Endothelial cell of umbilical vein (primary cell): ENCODE results near the gene ADGRL3. TPM values are rescaled to one million over a fixed set of nuclear protein-coding genes. Genes with fewer than 3 reads are reported as not detected.

Experiments
- BruUV-seq: library from RNA; stranded (reverse); fragments of 400-500 nt; replicated peaks from 2 replicates; lab custom pipeline; 2021; lab: Mats Ljungman, UMichigan
- CTCF ChIA-PET: fragments of 300-600, 350-600 bp; sonication (Branson Sonifier 250); formaldehyde crosslinking; loops from one replicate; lab custom pipeline; 2021; ENCODE audit warnings: antibody characterized with exemption, inconsistent platforms; lab: Charles Lee
- POLR2A ChIA-PET: fragments of 300-600, 350-600 bp; sonication (Branson Sonifier 250); formaldehyde crosslinking; loops from one replicate; lab custom pipeline; 2021; ENCODE audit warnings: antibody characterized with exemption, inconsistent platforms; lab: Charles Lee
- DNase-seq: peaks from one replicate; pipeline ENCODE4 v3.0.0-alpha.2; 2011; ENCODE audit warnings: low read depth, low spot score
- FAIRE-seq: peaks from 2 replicates; lab custom pipeline; 2011; peaks lifted over from hg19 to GRCh38; lab: Jason Lieb, UNC
- H2AFZ ChIP-seq: 2 replicates; pipeline ENCODE4 v1.6.0; 2012; ENCODE audit warnings: low read depth, low read length, control low read depth, inconsistent platforms
- H3K27ac ChIP-seq: 2 replicates; pipeline ENCODE4 v1.5.1; 2011; ENCODE audit warnings: low read depth, mild to moderate bottlenecking, control low read depth, low read length, moderate library complexity; ENCODE audit not compliant: insufficient read depth
- H3K27me3 ChIP-seq, 2 experiments: 2 replicates each; pipeline versions ENCODE4 v1.6.0 to v1.6.1; 2011; ENCODE audit warnings: low read length in 2 of 2, mixed read lengths in 1 of 2; ENCODE audit not compliant: control insufficient read depth in 2 of 2, insufficient read depth in 2 of 2
- H3K36me3 ChIP-seq, 2 experiments: 2 replicates in 1 of 2; 3 replicates in 1 of 2; pipeline ENCODE4 v1.5.1; 2011; ENCODE audit warnings: low read length in 2 of 2, mild to moderate bottlenecking in 1 of 2, moderate library complexity in 1 of 2; ENCODE audit not compliant: control insufficient read depth in 2 of 2, insufficient read depth in 2 of 2; ENCODE audit errors: extremely low read depth in 1 of 2
- H3K4me1 ChIP-seq: 3 replicates; pipeline ENCODE4 v1.5.1; 2011; ENCODE audit warnings: mild to moderate bottlenecking, low read length; ENCODE audit not compliant: control insufficient read depth, insufficient read depth; ENCODE audit errors: extremely low read depth
- H3K4me2 ChIP-seq: 2 replicates; pipeline ENCODE4 v1.6.1; 2011; ENCODE audit warnings: low read length, control low read depth, mixed read lengths; ENCODE audit not compliant: insufficient read depth
- H3K4me3 ChIP-seq, 3 experiments: fragments of 200-600 bp in 1 of 3; sonication (generic), shearing (Covaris generic) in 1 of 3; replicated peaks in 1 of 3; 2 replicates each; pipeline ENCODE4 v1.5.1; 2011 to 2016; ENCODE audit warnings: control low read depth in 3 of 3, low read length in 3 of 3, mild to moderate bottlenecking in 2 of 3, inconsistent platforms in 1 of 3, low read depth in 1 of 3, moderate library complexity in 1 of 3; ENCODE audit not compliant: insufficient read depth in 1 of 3
- H3K79me2 ChIP-seq: 2 replicates; pipeline ENCODE4 v1.6.0; 2012; ENCODE audit warnings: low read length, inconsistent platforms; ENCODE audit not compliant: control insufficient read depth, insufficient read depth
- H3K9ac ChIP-seq: replicated peaks from 2 replicates; pipeline ENCODE3; 2011; ENCODE audit warnings: low read length, control low read depth; ENCODE audit not compliant: insufficient read depth; ENCODE audit errors: extremely low read depth
- H3K9me1 ChIP-seq: replicated peaks from 3 replicates; pipeline ENCODE4 v1.6.0; 2011; ENCODE audit warnings: mild to moderate bottlenecking, low read length; ENCODE audit not compliant: control insufficient read depth, insufficient read depth; ENCODE audit errors: extremely low read depth
- H3K9me3 ChIP-seq: replicated peaks from 2 replicates; pipeline ENCODE4 v1.5.1; 2012; ENCODE audit warnings: low read length, inconsistent platforms; ENCODE audit not compliant: control insufficient read depth, insufficient read depth
- H4K20me1 ChIP-seq: replicated peaks from 2 replicates; pipeline ENCODE3; 2011; ENCODE audit warnings: mild to moderate bottlenecking, low read length; ENCODE audit not compliant: control insufficient read depth, insufficient read depth; ENCODE audit errors: extremely low read depth
- EZH2 ChIP-seq: IDR thresholded peaks from 2 replicates; pipeline ENCODE4 v1.6.1; 2012; ENCODE audit warnings: borderline replicate concordance, low read depth, mild to moderate bottlenecking, moderate library complexity, low read length, inconsistent platforms; ENCODE audit not compliant: severe bottlenecking
- FOS ChIP-seq: IDR thresholded peaks from 2 replicates; pipeline ENCODE4 v1.6.1; 2011; ENCODE audit warnings: mild to moderate bottlenecking, low read length, moderate library complexity, borderline replicate concordance; ENCODE audit not compliant: insufficient read depth
- GATA2 ChIP-seq: IDR thresholded peaks from 2 replicates; pipeline ENCODE4 v1.7.0; 2011; ENCODE audit warnings: low read depth, mild to moderate bottlenecking, moderate library complexity, mixed read lengths, low read length; ENCODE audit not compliant: insufficient read length, insufficient read depth
- JUN ChIP-seq: IDR thresholded peaks from 2 replicates; pipeline ENCODE4 v1.6.1; 2011; ENCODE audit warnings: borderline replicate concordance, low read depth; ENCODE audit not compliant: insufficient read length, insufficient read depth
- MYC ChIP-seq: IDR thresholded peaks from one replicate; pipeline ENCODE4 v1.6.1; 2011; ENCODE audit warnings: mild to moderate bottlenecking, low read depth, low read length
- POLR2A ChIP-seq: IDR thresholded peaks from 2 replicates; pipeline ENCODE4 v1.6.1; 2012; ENCODE audit warnings: low read depth, mild to moderate bottlenecking, control low read depth, low read length
- POLR2AphosphoS5 ChIP-seq: IDR thresholded peaks from 2 replicates; pipeline ENCODE4 v1.6.1; 2012; ENCODE audit warnings: low read depth, mild to moderate bottlenecking, control low read depth, low read length, moderate library complexity; ENCODE audit not compliant: insufficient read depth
- dilution Hi-C: fragments of 300-500 bp; cut with MboI; formaldehyde crosslinking; loops from one replicate; pipeline ENCODE4 v1.15.0; 2019; ENCODE audit warnings: low sequenced_read_pairs; ENCODE audit not compliant: extremely low pct_ligation_motif_present
- intact Hi-C: fragments of 100-400 bp; cut with micrococcal nuclease; formaldehyde crosslinking; loops from one replicate; pipeline ENCODE4 v1.10.0; 2022
- polyA plus RNA-seq, 4 experiments: library from polyadenylated mRNA; depleted of rRNA in 3 of 4; stranded (reverse) in 3 of 4; unstranded in 1 of 4; fragments of >200 nt; gene quantifications; 2 replicates each; pipeline versions ENCODE4 v1.2.1 to v1.2.3, GENCODE V29; 2011 to 2012; ENCODE audit warnings: missing spikeins in 1 of 4
- total RNA-seq: library from RNA; stranded (reverse); gene quantifications from 2 replicates; pipeline ENCODE4 v1.2.3, GENCODE V29; 2021
- TF ChIP-seq, protein P1 (sequence below): IDR thresholded peaks from 2 replicates; pipeline ENCODE4 v1.6.1; 2011; ENCODE audit not compliant: insufficient read depth, insufficient read length
- TF ChIP-seq, protein P2 (sequence below), 2 donors: IDR thresholded peaks; 1 replicate in 1 of 2; 2 replicates in 1 of 2; pipeline ENCODE4 v1.5.1; 2011; ENCODE audit warnings: low read length in 2 of 2, mild to moderate bottlenecking in 2 of 2, moderate library complexity in 2 of 2, control low read depth in 1 of 2, inconsistent platforms in 1 of 2, low read depth in 1 of 2; ENCODE audit not compliant: insufficient read depth in 1 of 2; ENCODE audit errors: extremely low read depth in 1 of 2

The ADGRL3 gene
- total and polyA plus RNA-seq, 2 donors (not counting 3 experiments of a cell fraction or from before 2014, with no cell fraction given) = not detected

- ChIA-PET CTCF (no interaction called here), POLR2A (no interaction called here)
- no peak for DNase-seq
- TF ChIP-seq MYC (no peak), EZH2 (no peak), FOS (no peak)
- TF ChIP-seq, protein P1, sequence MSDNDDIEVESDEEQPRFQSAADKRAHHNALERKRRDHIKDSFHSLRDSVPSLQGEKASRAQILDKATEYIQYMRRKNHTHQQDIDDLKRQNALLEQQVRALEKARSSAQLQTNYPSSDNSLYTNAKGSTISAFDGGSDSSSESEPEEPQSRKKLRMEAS = no peak
- no peak for FAIRE-seq
- no peaks in the 10 kb centered on the region for H3K4me1 ChIP-seq
- H3K4me3 ChIP-seq = no peak overlapping the region
- no peaks in the 10 kb centered on the region for H3K79me2 ChIP-seq
- no peaks in the 10 kb centered on the region for H4K20me1 ChIP-seq
- H3K9ac ChIP-seq = no peak overlapping the region
- no peak overlapping the region for H2AFZ ChIP-seq
- no TSS peak for BruUV-seq
- no peaks in the 10 kb centered on the region for H3K9me3 ChIP-seq
- no peak overlapping the region for H3K4me2 ChIP-seq
- intact Hi-C loops = no loop called here
- no peaks in the 10 kb centered on the region for H3K9me1 ChIP-seq
- no peak overlapping the region for H3K27ac ChIP-seq
- dilution Hi-C loops = no loop called here
- no peaks in the 10 kb centered on the region for H3K27me3 ChIP-seq
- H3K36me3 ChIP-seq = no peaks in the 10 kb centered on the region
Measured at GRCh38 chr4:61786211-61786610, 586.1 kb downstream of the ADGRL3 start.

GRCh38 chr4:61795998-61796397 lies 595.9 kb downstream of the ADGRL3 start:
- CTCF ChIA-PET = no interaction called here
- POLR2A ChIA-PET = no interaction called here
- Histone ChIP-seq H4K20me1 (no peaks in the 10 kb centered on the region), H3K79me2 (no peaks in the 10 kb centered on the region), H3K4me1 (no peaks in the 10 kb centered on the region), H3K27ac (no peak overlapping the region), H3K9me3 (no peaks in the 10 kb centered on the region), H2AFZ (no peak overlapping the region), H3K27me3 (no peaks in the 10 kb centered on the region), H3K4me2 (no peak overlapping the region), H3K9ac (no peak overlapping the region), H3K9me1 (no peaks in the 10 kb centered on the region), H3K36me3 (no peaks in the 10 kb centered on the region), H3K4me3 (no peak overlapping the region)
- dilution Hi-C loops (no loop called here), intact Hi-C loops (no loop called here)
- DNase-seq = no peak
- TF ChIP-seq POLR2A (no peak), MYC (no peak), FOS (no peak), JUN (no peak), GATA2 (no peak), EZH2 (no peak), POLR2AphosphoS5 (no peak)
- TF ChIP-seq, protein P1 = no peak
- TF ChIP-seq, protein P2, sequence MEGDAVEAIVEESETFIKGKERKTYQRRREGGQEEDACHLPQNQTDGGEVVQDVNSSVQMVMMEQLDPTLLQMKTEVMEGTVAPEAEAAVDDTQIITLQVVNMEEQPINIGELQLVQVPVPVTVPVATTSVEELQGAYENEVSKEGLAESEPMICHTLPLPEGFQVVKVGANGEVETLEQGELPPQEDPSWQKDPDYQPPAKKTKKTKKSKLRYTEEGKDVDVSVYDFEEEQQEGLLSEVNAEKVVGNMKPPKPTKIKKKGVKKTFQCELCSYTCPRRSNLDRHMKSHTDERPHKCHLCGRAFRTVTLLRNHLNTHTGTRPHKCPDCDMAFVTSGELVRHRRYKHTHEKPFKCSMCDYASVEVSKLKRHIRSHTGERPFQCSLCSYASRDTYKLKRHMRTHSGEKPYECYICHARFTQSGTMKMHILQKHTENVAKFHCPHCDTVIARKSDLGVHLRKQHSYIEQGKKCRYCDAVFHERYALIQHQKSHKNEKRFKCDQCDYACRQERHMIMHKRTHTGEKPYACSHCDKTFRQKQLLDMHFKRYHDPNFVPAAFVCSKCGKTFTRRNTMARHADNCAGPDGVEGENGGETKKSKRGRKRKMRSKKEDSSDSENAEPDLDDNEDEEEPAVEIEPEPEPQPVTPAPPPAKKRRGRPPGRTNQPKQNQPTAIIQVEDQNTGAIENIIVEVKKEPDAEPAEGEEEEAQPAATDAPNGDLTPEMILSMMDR (IDR thresholded peaks at IDR 0.05; ENCODE audit: extremely low read depth in 1 of 2, insufficient read depth in 1 of 2, low read depth in 1 of 2, low read length in 2 of 2) = no peak
- no TSS peak for BruUV-seq
- no peak for FAIRE-seq
